Stimulated activated CD4-positive, alpha-beta T cell treated with anti-CD3 and anti-CD28 coated beads, TNF-alpha, amount 100 ng/mL, for 4 hours (primary cell): Measurements from ENCODE around the gene FOXP1.

ENCODE experiments used
- DNase-seq, 3 experiments: peaks; one replicate each; pipeline ENCODE4 v3.0.0-alpha.2; 2020; ENCODE audit warnings: low read depth in 3 of 3

FOXP1 gene

GRCh38 chr3:71307991-71308697 lies 275.4 kb downstream of the FOXP1 start:
- no peak for DNase-seq

- no peak for DNase-seq
Observed at GRCh38 chr3:71305231-71306206, 278.0 kb downstream of the FOXP1 start.

- no peak for DNase-seq
Observed at GRCh38 chr3:71304684-71305083, 278.8 kb downstream of the FOXP1 start.

- DNase-seq, result no peak
Observed at GRCh38 chr3:71304247-71304646, 279.3 kb downstream of the FOXP1 start.

- no peak for DNase-seq
Observed at GRCh38 chr3:71303627-71304200, 279.8 kb downstream of the FOXP1 start.

GRCh38 chr3:71302604-71303003 lies 280.9 kb downstream of the FOXP1 start:
- DNase-seq, result no peak

GRCh38 chr3:71300951-71301393 lies 282.6 kb downstream of the FOXP1 start:
- no peak for DNase-seq

- no peak for DNase-seq
Observed at GRCh38 chr3:71299160-71299559, 284.4 kb downstream of the FOXP1 start.

- no peak for DNase-seq
Observed at GRCh38 chr3:71294919-71295318, 288.6 kb downstream of the FOXP1 start.

- DNase-seq, result no peak
Observed at GRCh38 chr3:71290301-71290700, 293.2 kb downstream of the FOXP1 start.

- DNase-seq, result no peak
Observed at GRCh38 chr3:71288269-71288930, 295.1 kb downstream of the FOXP1 start.

- DNase-seq, result no peak
Observed at GRCh38 chr3:71285086-71285485, 298.4 kb downstream of the FOXP1 start.

GRCh38 chr3:71282976-71283375 lies 300.6 kb downstream of the FOXP1 start:
- DNase-seq, result no peak

GRCh38 chr3:71281280-71281679 lies 302.2 kb downstream of the FOXP1 start:
- DNase-seq, result no peak

GRCh38 chr3:71277341-71277740 lies 306.2 kb downstream of the FOXP1 start:
- no peak for DNase-seq

- DNase-seq, result no peak
Observed at GRCh38 chr3:71276531-71276930, 307.0 kb downstream of the FOXP1 start.

- DNase-seq, result no peak
Observed at GRCh38 chr3:71273453-71273852, 310.1 kb downstream of the FOXP1 start.

GRCh38 chr3:71271596-71271995 lies 311.9 kb downstream of the FOXP1 start:
- DNase-seq, result no peak

GRCh38 chr3:71269906-71270305 lies 313.6 kb downstream of the FOXP1 start:
- no peak for DNase-seq

- DNase-seq, result no peak
Observed at GRCh38 chr3:71268462-71268999, 315.0 kb downstream of the FOXP1 start.

- DNase-seq, result no peak
Observed at GRCh38 chr3:71266875-71267274, 316.7 kb downstream of the FOXP1 start.
